HG02798 (cell line): ENCODE results near the gene ARPP19.
"Not testable (repeated sequence)": the region's sequence is repeated elsewhere in the genome, so short reads cannot be mapped to it uniquely, and the experiment has no call there.

Source experiments
- ATAC-seq: cut with Tn5 transposase; IDR thresholded peaks from one replicate; pipeline ENCODE4 v1.9.1; 2021; ENCODE audit warnings: mild to moderate bottlenecking; ENCODE audit not compliant: unreplicated experiment, poor library complexity

The ARPP19 gene

GRCh38 chr15:52552303-52552702 lies 16.5 kb downstream of the ARPP19 start:
- ATAC-seq: no peak

GRCh38 chr15:52551762-52552161 lies 17.1 kb downstream of the ARPP19 start:
- no peak for ATAC-seq

DNA sequence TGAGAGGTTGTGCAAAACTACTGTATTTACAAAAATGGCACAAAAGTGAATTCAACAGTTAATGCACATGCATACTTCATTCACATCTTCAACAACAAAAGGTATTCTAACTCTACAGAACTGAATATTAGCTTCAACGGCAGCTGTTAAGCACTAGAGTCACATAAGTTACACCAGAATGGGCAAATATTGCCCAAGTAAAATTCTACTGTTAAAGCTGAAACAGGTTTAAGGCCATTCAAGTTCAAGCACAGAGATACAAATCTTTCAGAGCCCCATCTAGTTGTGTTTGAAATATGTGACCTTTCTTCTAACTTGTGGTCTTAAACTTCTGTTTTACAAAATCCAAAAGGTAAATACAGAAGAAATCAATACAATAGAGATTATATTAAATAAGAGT lies 17.6 kb downstream of the ARPP19 start:
- ATAC-seq: not testable (repeated sequence)

GRCh38 chr15:52546031-52546751 lies 22.6 kb downstream of the ARPP19 start:
- no peak for ATAC-seq

DNA sequence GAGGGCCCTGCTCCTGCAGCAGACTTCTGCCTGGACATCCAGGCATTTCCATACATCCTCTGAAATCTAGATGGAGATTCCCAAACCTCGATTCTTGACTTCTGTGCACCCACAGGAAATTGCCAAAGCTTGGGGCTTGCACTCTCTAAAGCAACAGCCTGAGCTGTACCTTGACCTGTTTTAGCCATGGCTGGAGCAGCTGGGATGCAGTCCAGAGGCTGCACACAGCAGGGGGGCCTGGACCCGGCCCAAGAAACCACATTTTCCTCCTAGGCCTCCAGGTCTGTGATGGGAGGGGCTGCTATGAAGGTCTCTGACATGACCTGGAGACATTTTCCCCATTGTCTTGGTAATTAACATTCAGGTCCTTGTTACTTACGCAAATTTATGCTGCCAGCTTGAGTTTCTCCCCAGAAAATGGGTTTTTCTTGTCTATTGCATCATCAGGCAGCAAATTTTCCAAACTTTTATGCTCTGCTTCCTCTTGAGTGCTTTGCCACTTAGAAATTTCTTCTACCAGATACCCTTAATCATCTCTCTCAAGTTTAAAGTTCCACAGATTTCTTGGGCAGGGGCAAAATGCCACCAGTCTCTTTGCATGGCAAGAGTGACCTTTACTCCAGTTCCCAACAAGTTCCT lies 28.3 kb downstream of the ARPP19 start:
- ATAC-seq: no peak

- ATAC-seq: no peak
These were observed 31.4 kb downstream of the ARPP19 start for GRCh38 chr15:52537459-52537858.

GRCh38 chr15:52532427-52532826 lies 36.4 kb downstream of the ARPP19 start:
- ATAC-seq: no peak

DNA sequence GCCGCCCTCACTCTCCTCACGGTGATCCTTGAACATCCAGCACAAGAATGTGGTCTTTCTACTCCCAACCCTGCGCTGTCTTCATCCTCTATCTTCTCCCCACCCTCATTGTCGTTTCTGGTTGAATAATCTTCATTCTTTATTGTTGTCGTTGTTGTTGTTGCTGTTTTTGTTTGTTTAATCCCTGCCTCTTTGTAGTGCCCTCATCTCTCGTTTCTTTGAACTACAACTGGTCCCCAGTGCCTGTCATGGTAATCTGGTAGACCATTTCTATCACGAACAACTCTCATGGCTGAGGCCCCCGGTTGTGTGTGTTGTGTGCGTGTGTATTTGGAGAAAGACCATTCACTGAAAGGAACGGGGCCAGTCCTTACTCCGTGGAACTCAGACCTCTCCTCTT lies 38.9 kb downstream of the ARPP19 start:
- no peak for ATAC-seq

GRCh38 chr15:52529341-52529924 lies 39.4 kb downstream of the ARPP19 start:
- ATAC-seq: peak; percentile 2

DNA sequence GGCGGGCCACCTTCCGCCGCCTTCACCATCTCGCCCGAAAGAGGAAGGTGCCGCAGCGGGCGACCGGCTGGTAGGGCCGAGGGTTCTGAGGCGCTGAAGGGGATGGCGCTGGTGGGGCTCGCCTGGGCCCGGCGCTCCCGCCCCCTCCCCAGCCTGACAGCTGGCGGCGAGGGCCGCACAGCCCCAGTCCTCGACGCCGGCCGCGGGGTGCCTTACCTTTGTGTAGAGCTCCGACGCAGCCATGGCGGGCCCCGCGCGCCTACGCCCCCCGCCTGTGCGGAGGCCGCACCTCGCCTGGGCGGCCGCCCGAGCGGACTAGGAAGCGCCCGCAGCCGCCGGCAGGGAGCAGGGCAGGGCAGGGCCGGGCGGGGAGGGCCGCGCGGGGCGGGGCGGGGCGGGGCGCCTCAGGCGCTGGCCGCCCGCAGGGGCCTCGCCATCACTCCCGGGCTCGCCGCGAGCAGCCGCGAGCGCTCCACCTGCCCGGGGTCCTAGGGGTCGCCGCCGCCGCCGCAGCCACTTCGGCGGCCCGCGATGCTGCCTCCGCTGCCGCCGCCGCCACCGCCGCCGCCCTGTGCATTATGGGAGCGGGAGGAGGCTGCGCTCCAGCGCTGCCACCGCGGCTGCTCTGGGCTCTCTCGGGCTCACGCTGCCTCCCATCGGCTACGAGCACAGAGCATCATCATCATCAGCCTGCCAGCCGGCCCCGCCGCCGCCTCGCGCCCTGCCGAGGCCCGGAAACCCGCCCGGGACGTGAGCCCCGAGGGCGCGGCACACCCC lies 40.1 kb downstream of the ARPP19 start, which contains the start of gene MYO5A:
Gene MYO5A (minus strand): TSS at position 317 of the 777 bp plus-strand sequence. CDS start 74 bp downstream, at position 243.
- ATAC-seq: peak; percentile 85

DNA sequence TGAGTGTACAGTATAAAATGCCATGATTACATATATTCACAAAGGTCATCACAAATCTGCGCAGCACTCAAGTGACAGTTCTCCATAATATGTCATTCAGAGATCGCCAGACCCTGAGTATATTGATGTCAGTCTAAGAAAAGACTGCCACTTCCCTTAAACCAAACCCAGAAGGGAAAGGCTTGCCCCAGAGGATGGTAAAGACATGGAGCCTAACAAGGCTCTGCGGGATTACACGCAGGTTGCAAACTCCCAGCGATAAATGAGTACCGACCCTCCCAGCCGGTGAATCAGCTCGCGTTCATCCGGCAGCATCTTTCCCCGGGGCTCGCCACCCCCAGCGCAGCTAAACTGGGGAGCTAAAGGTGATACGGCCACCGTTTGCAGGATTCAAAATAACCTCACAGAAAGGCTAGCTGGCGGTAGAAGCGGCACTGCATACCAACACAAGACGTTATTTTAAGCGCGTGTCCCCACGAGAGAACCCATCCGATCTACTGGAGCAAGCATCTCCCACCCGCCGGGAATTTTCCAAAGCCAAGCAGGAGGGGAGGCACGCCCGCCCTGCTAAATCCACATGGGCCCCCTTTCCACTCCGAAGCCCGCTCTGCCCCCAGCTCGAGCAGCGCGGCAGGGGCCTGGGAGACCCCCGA lies 40.8 kb downstream of the ARPP19 start:
- peak; percentile 1 for ATAC-seq

DNA sequence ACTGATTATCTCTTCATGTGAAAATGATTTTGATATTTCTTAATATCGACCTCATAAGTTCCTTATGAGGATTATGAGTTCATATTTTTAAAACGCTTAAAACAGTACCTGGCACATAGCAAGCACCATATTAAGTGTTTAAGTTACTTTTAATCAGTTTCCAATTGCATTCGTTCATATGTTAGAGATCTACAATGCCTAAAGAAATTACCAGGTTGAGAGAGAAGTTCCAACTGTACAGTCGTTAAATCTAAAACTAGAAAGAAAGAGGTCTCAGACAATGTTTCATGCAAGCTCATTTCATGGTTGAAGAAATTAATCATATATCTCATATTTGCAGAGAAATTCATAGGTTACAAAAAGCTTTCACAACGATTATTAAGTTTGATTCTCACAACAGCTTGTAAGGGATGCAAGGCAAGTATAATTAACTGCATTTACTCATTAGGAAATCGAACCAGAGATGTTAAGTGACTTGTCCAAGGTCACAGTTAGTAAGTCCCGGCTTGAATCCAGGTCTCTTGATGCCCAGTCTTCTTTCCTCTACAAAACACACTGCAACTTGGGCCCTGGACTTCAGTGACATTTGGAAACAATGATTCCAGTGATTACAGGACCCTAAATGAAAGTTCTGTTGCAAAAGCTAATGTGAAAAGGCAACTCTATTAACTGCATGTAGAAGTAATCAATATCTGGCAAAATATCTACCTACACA lies 41.5 kb downstream of the ARPP19 start:
- no peak for ATAC-seq

- ATAC-seq: no peak
These were observed 44.4 kb downstream of the ARPP19 start for GRCh38 chr15:52524223-52525136.

DNA sequence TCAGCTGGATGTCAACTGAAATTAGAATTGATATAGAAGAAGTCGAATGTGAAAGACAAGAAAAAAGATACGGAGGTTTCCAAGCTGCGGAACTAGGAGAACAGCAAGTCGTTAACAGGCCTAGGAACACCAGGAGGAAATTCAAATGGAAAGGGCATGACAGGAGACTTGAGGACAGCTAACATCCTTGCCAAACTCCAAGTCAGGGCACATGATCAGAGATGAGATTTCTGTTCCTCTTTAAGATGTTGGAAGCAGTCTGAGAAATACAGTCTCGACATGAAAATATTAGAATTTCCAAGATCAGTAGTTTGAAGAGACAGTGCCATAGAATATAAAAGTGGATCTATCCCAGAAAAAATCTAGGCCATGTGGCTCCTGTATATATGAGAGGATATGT lies 45.2 kb downstream of the ARPP19 start:
- no peak for ATAC-seq

DNA sequence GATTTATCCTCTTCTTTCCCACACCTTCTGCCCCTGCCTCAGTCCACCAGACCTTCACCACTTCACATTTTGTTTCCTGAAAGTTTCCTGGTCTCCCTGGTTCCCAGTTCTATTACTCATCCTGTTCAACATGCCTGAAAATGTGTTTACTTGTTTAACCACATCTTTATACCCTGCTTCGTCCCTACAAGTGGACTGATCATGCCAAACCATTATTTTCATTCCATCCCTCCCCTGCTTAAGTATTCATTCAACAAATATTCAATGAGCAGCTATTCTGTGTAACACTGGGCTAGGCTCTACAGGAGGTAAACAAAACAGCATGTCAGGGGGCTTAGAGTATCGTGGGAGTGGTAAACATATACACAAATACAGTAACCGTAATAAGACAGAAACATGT lies 45.6 kb downstream of the ARPP19 start:
- no peak for ATAC-seq

DNA sequence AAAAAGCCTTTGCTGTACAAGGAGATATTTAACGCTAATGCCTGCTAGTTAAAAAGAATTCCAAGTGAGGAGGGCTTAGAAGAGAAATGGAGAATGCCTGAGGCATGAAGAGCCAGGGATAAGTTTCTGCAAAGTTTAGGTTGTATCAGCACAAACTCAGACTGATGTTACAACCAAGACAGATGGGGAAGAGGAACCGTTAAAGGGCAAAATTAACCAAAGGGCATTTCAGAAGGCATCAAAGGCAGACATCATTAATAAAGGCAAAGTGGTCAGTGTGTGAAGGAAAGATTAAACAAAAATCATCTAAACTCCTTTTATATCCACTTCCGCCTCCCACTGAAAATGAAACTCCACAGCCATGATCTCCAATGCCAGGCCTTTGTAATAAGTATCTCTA lies 47.1 kb downstream of the ARPP19 start:
- no peak for ATAC-seq

DNA sequence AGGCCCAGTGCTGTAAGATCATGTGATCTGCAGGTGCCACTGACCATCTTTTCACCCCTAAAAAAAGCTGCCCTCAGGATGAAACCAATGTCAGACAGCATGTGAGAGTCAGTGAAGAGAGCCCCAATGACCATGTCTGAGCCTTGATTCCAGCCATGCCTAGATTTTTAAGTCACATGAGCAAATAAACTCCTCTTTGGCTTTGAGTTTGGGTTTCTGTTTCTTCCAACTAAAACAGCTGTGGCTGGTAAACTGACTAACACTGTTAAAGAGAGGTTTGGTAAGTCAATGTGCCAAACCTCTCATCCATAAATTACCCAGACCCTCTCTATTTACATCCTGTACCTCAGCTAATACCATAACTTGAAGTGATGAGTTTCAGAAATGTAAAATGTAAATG lies 48.4 kb downstream of the ARPP19 start:
- no peak for ATAC-seq

DNA sequence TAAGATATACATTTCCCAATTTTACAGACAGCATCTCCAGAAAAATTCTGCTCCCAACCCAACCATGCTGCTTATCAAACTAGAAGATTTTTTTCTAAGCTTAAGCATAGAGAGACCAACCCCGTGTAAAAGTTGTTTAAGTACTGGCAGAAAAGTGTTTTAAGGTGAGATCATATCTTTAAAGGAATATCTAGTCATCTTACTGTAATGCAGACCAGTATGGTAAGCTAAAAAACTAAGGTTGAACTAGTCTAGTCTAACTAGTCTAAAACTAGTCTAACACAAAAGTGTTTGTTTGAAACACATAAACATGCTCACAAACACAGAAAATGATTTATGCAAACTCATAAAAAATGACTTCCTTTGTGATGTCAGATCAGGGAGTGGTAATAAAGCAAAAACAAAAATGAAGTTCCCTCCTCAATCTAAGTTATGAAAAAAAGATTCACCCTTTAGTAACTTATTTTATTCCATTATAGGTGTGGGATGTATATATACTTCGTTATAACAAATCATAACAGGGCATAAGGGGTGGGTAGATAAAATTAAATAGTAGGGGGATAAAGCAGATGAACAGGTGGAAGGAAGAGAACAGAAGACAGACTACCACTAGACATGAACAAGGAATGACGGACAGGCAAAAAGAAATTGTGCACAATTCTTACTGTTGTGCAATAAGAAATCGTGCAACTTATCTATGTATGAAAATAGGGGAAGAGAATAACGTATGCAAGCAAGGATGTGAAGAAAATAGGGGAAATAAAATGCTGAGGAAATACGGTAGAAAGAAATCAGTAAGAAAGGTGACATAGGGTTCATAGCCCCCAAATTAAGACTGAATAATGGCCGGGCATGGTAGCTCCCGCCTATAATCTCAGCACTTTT lies 50.1 kb downstream of the ARPP19 start:
- no peak for ATAC-seq
